ENCODE data around the gene DACH1. TPM values are rescaled to one million over a fixed set of nuclear protein-coding genes. Genes with fewer than 3 reads are reported as not detected.

Gene DACH1
- total and polyA plus RNA-seq, 9 donors = 4.3 to 11.7 (median 10.5) TPM

DNA sequence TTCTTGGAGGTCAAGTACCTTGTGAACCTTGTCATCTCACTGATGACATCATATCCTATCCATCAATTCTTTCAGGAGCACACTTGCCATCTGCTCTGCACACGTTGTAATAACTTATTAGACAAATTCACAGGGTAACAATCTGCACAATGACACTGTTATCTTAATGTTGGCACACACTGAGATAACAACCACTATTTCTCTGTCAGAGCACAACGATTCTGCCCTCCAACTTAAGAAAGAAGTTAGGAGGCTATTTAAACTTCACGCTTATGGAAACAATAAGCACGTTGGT is 351.3 kb downstream of the DACH1 start:
- WGBS (ENCODE audit: insufficient coverage) = 43% methylated on average over 1 of the region's 4 CpGs
- Histone ChIP-seq H3K27me3 (ENCODE audit: control insufficient read depth, insufficient read depth, low read length) (no peaks in the 10 kb centered on the region), H3K4me1 (ENCODE audit: control insufficient read depth, insufficient read depth, low read length) (no peaks in the 10 kb centered on the region), H3K36me3 (ENCODE audit: control insufficient read depth, insufficient read depth, low read length) (no peaks in the 10 kb centered on the region), H3K27ac (ENCODE audit: low read length) (no peak overlapping the region), H3K9me3 (replicated peaks; ENCODE audit: control insufficient read depth, low read depth, low read length) (no peaks in the 10 kb centered on the region), H3K4me3 (ENCODE audit: low read length) (no peak overlapping the region)
- no peak for DNase-seq

DNA sequence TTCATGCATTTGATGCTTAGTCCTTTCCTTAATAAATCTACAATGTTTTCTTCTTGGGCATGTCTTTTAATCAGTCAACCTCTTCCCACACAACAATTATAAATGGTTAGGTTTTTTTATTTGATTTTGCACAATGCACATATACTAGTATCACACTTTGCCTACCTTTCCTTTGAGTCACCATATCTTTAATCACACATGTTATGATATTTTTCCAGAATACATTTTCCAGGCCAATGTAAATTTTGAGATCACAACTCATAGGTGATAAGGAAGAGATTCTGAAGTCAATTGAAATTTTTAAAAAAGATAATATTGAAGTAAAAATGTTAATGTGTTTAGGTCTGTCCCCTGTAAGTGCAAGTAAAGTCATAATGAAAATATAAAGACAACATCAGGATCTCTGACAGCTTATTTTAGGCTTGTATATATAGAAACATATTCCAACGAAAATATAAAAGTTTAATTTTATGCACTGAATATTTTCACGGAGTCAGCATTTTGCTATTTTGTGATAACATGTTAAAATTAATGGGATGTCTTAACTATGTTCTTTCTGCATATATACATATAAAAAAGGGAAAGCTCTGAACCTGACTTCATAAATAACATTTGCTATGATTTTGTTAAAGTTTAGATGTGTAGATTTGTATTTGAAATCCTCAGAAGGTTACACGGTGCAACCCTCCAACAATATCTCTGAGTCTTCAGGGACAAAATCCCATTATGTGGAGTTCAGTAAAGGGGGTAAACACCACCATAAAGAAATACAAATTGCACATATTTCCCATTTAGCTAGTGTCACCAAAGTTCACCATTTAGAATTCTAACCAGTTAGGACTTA is 351.9 kb downstream of the DACH1 start:
- WGBS (ENCODE audit: insufficient coverage) = no CpG with 5 or more reads among the region's 3 CpGs
- no peaks in the 10 kb centered on the region for H3K36me3 ChIP-seq (ENCODE audit: control insufficient read depth, insufficient read depth, low read length)
- DNase-seq = no peak
- no peak overlapping the region for H3K27ac ChIP-seq (ENCODE audit: low read length)
- no peak overlapping the region for H3K4me3 ChIP-seq (ENCODE audit: low read length)
- no peaks in the 10 kb centered on the region for H3K9me3 ChIP-seq (replicated peaks; ENCODE audit: control insufficient read depth, low read depth, low read length)
- H3K4me1 ChIP-seq (ENCODE audit: control insufficient read depth, insufficient read depth, low read length) = no peaks in the 10 kb centered on the region
- no peaks in the 10 kb centered on the region for H3K27me3 ChIP-seq (ENCODE audit: control insufficient read depth, insufficient read depth, low read length)

DNA sequence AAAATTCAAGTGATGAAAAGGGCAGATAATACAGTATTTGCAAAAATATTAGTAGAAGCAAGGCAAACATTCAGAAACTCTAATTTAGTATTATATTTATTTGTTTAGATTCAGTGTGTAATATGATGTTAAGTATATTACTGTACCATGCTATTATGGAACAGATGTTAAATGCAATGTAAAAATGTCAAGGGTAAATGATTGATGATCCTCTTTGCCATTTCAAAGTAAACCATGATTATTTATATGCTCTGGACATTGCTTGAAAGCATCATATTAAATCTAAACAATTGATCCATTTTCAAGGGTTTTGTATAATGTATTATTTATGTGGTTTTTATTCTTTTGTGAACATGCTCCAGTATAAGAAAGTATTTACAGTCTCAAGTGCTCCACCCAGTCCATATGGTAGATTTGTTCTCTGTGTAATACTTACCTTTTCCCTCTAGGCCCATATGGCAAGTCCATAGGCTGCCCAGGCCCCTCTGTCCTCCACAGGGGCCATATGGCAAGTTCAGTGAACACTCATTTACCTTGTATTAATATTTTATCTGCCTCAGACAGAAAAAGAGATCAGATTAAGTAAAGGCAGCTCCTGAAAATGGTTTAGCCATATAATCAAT is 353.5 kb downstream of the DACH1 start:
- H3K4me1 ChIP-seq (ENCODE audit: control insufficient read depth, insufficient read depth, low read length) = no peaks in the 10 kb centered on the region
- no peaks in the 10 kb centered on the region for H3K27me3 ChIP-seq (ENCODE audit: control insufficient read depth, insufficient read depth, low read length)
- H3K36me3 ChIP-seq (ENCODE audit: control insufficient read depth, insufficient read depth, low read length) = no peaks in the 10 kb centered on the region
- H3K27ac ChIP-seq (ENCODE audit: low read length) = no peak overlapping the region
- no peak for DNase-seq
- H3K9me3 ChIP-seq (replicated peaks; ENCODE audit: control insufficient read depth, low read depth, low read length) = no peaks in the 10 kb centered on the region
- no peak overlapping the region for H3K4me3 ChIP-seq (ENCODE audit: low read length)

DNA sequence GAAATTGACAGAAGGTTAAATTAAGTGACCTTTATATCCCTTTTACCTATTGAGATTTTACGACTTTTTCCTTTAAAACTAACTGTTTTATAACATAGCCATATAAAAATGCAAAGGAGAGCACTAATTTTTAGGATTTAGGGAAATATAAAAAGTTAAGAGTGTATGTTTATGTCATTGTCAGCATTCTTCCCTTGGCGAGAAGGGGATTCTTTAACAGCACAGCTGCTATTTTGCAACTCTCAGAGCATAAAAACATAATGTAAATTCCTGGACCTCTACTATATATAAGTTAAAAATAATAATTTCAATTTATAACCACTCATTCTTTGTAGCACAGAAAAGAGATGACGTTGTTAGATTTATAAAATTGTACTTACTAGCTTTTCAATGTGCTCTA is 363.2 kb downstream of the DACH1 start:
- WGBS (ENCODE audit: insufficient coverage) = no CpG with 5 or more reads among the region's 3 CpGs
- DNase-seq = peak; percentile 85
- Histone ChIP-seq H3K4me1 (ENCODE audit: control insufficient read depth, insufficient read depth, low read length) (no peaks in the 10 kb centered on the region), H3K9me3 (replicated peaks; ENCODE audit: control insufficient read depth, low read depth, low read length) (no peaks in the 10 kb centered on the region), H3K36me3 (ENCODE audit: control insufficient read depth, insufficient read depth, low read length) (no peaks in the 10 kb centered on the region), H3K4me3 (ENCODE audit: low read length) (no peak overlapping the region), H3K27ac (ENCODE audit: low read length) (no peak overlapping the region), H3K27me3 (ENCODE audit: control insufficient read depth, insufficient read depth, low read length) (no peaks in the 10 kb centered on the region)

DNA sequence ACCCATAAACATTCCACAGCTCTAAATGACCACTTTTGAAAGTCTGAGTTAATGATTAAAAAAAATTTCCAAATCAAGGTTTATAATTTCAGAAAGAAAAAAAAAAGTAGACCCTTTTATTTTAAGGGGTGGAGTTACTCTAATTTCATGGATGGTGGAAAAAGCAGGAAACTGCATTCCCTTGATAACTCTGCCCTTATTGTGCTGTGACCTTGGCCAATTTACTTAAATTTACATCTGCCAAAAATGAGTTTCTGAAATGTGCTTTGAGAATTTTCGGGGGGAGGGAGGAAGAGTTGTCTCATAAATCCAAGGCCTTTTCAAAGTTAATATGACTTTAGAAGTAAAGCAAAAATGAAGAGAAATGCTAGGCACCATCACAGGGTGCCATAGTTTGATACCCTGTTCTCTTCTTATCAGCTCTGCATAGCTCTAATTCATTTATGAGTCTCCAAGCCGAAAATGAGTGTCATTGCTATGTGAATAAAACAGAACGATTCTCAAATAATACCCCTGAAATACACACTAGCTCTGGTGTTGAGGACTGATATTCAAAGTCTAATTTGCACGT is 367.0 kb downstream of the DACH1 start:
- no peaks in the 10 kb centered on the region for H3K9me3 ChIP-seq (replicated peaks; ENCODE audit: control insufficient read depth, low read depth, low read length)
- no peaks in the 10 kb centered on the region for H3K4me1 ChIP-seq (ENCODE audit: control insufficient read depth, insufficient read depth, low read length)
- no peaks in the 10 kb centered on the region for H3K36me3 ChIP-seq (ENCODE audit: control insufficient read depth, insufficient read depth, low read length)
- DNase-seq = no peak
- WGBS (ENCODE audit: insufficient coverage) = no CpG with 5 or more reads among the region's 4 CpGs
- H3K27me3 ChIP-seq (ENCODE audit: control insufficient read depth, insufficient read depth, low read length) = no peaks in the 10 kb centered on the region
- H3K27ac ChIP-seq (ENCODE audit: low read length) = peak overlapping the region; percentile 1
- H3K4me3 ChIP-seq (ENCODE audit: low read length) = no peak overlapping the region

DNA sequence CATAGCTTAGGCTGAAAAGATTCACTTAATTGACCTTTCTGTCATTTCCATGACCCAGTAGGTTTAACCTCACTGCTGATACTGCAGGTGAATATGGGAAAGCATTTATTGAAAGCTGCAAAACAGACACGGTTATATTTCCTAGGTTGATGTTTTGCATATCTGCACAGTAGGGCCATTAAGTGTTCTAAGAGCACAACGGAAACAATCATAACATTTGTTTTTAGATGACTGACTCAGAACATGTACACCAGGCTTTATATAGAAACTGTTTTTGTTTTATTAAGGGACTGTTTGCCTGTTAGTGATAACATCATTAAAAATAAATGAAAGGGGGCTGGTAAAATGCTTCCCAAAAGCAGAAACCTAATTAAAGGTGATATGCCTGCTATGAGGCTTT is 367.8 kb downstream of the DACH1 start:
- H3K27ac ChIP-seq (ENCODE audit: low read length) = no peak overlapping the region
- H3K9me3 ChIP-seq (replicated peaks; ENCODE audit: control insufficient read depth, low read depth, low read length) = no peaks in the 10 kb centered on the region
- H3K4me3 ChIP-seq (ENCODE audit: low read length) = no peak overlapping the region
- DNase-seq = no peak
- no CpG with 5 or more reads among the region's 2 CpGs for WGBS (ENCODE audit: insufficient coverage)
- no peaks in the 10 kb centered on the region for H3K4me1 ChIP-seq (ENCODE audit: control insufficient read depth, insufficient read depth, low read length)
- no peaks in the 10 kb centered on the region for H3K36me3 ChIP-seq (ENCODE audit: control insufficient read depth, insufficient read depth, low read length)
- H3K27me3 ChIP-seq (ENCODE audit: control insufficient read depth, insufficient read depth, low read length) = no peaks in the 10 kb centered on the region

DNA sequence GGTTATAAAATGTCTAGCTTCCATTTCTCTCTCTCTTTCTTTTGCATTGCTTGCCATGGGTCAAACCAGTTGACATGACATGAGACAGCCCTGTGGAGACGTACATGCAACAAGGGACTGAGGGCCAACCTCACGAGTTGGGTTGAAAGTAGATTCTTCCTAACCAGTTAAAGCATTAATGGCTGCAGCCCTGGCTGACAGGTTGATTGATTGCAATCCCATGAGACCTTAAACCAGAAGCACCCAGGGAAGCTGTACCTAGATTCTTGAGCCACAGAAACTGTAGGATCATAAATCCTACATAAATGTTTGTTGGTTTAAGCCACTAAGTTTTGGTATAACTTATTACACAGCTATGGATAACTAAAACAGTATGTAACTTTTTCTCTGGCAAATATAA is 373.8 kb downstream of the DACH1 start:
- Histone ChIP-seq H3K27ac (ENCODE audit: low read length) (no peak overlapping the region), H3K27me3 (ENCODE audit: control insufficient read depth, insufficient read depth, low read length) (no peaks in the 10 kb centered on the region), H3K36me3 (ENCODE audit: control insufficient read depth, insufficient read depth, low read length) (no peaks in the 10 kb centered on the region), H3K9me3 (replicated peaks; ENCODE audit: control insufficient read depth, low read depth, low read length) (no peaks in the 10 kb centered on the region), H3K4me3 (ENCODE audit: low read length) (no peak overlapping the region), H3K4me1 (ENCODE audit: control insufficient read depth, insufficient read depth, low read length) (no peaks in the 10 kb centered on the region)
- WGBS (ENCODE audit: insufficient coverage) = no CpG with 5 or more reads among the region's 2 CpGs
- DNase-seq = no peak

DNA sequence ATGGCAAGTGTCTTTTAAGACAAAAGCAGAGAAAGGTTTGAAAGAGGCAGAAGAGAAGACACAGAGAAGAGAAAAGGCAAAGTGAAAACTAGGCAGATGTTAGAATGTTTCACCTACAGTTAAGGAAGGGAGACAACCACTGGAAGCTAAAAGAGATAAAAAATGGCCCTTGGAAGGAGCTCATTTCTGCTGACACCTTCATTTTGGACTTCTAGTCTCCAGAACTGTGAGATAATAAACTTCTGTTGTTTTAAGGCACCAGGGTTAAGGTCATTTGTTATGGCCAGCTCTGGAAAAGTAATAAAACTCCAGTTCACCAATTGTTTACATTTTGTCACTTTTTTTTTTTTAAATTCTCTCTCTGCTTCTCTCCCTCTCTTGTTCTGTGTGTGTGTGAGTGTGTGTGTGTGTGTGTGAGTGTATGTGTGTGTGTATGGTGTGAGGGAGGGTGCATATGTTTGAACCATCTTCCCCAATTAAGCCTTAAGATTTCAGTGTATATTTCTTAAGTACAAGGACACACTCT is 374.6 kb downstream of the DACH1 start:
- Histone ChIP-seq H3K27ac (ENCODE audit: low read length) (no peak overlapping the region), H3K9me3 (replicated peaks; ENCODE audit: control insufficient read depth, low read depth, low read length) (no peaks in the 10 kb centered on the region), H3K4me3 (ENCODE audit: low read length) (no peak overlapping the region), H3K27me3 (ENCODE audit: control insufficient read depth, insufficient read depth, low read length) (no peaks in the 10 kb centered on the region), H3K36me3 (ENCODE audit: control insufficient read depth, insufficient read depth, low read length) (no peaks in the 10 kb centered on the region), H3K4me1 (ENCODE audit: control insufficient read depth, insufficient read depth, low read length) (no peaks in the 10 kb centered on the region)
- DNase-seq = no peak

DNA sequence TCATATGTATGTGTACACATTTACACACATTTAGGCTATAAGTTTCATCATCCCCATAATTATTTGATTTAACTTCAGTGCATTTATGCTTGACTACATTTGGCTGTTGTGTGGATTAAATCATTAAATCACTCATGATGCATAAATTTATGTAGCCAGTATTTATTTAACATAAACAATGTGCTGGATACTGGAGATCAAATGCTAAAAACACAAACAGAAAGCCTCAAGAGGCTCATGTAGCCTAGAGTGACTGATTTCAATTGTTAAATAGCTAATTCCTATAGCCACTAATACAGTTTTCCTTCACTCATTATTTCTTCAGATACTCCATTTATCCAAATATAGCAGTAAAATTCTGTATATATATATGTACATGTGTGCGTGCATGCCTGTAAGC is 376.0 kb downstream of the DACH1 start:
- Histone ChIP-seq H3K36me3 (ENCODE audit: control insufficient read depth, insufficient read depth, low read length) (no peaks in the 10 kb centered on the region), H3K27me3 (ENCODE audit: control insufficient read depth, insufficient read depth, low read length) (no peaks in the 10 kb centered on the region), H3K9me3 (replicated peaks; ENCODE audit: control insufficient read depth, low read depth, low read length) (no peaks in the 10 kb centered on the region), H3K27ac (ENCODE audit: low read length) (no peak overlapping the region), H3K4me3 (ENCODE audit: low read length) (no peak overlapping the region), H3K4me1 (ENCODE audit: control insufficient read depth, insufficient read depth, low read length) (no peaks in the 10 kb centered on the region)
- no CpG with 5 or more reads among the region's 1 CpG for WGBS (ENCODE audit: insufficient coverage)
- no peak for DNase-seq

DNA sequence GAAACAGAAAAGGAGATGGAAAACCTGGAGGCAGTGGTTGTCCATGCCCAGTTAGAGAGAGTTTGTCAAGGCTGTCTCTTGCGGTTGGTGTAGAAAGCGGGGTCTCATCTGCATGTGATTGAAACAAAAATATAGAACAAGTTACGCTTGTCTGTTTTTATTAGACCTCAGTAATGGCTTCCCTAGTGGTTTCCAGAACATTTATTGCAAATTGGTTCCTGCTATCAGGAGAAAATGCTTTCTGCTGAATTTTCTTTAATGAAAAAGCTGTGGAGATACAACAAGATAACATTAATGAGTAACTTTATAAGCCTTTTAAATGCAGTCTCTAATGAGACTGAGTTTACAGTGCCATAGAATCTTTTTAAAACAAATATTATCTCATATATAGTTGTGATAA is 378.0 kb downstream of the DACH1 start:
- H3K36me3 ChIP-seq (ENCODE audit: control insufficient read depth, insufficient read depth, low read length) = no peaks in the 10 kb centered on the region
- no peaks in the 10 kb centered on the region for H3K4me1 ChIP-seq (ENCODE audit: control insufficient read depth, insufficient read depth, low read length)
- H3K9me3 ChIP-seq (replicated peaks; ENCODE audit: control insufficient read depth, low read depth, low read length) = no peaks in the 10 kb centered on the region
- no peak for DNase-seq
- no peak overlapping the region for H3K27ac ChIP-seq (ENCODE audit: low read length)
- no CpG with 5 or more reads among the region's 3 CpGs for WGBS (ENCODE audit: insufficient coverage)
- H3K4me3 ChIP-seq (ENCODE audit: low read length) = no peak overlapping the region
- no peaks in the 10 kb centered on the region for H3K27me3 ChIP-seq (ENCODE audit: control insufficient read depth, insufficient read depth, low read length)

All from muscle of leg (tissue), 11 donors.